CD4-positive, alpha-beta T cell (primary cell): ENCODE measurements around the gene TMEM100. TPM values are rescaled to one million over a fixed set of nuclear protein-coding genes. Genes with fewer than 3 reads are reported as not detected.

Experiments
- ATAC-seq: fragments of 200-7000 bp; cut with Tn5 transposase; one replicate; pipeline ENCODE4 v1.10.0; 2022; ENCODE audit warnings: mild to moderate bottlenecking; ENCODE audit not compliant: poor library complexity
- CTCF ChIA-PET: fragments of 350-600 bp; sonication (Branson Sonifier 250); formaldehyde crosslinking; loops from one replicate; lab custom pipeline; 2021; ENCODE audit warnings: antibody characterized with exemption, inconsistent platforms; lab: Charles Lee
- POLR2A ChIA-PET: fragments of 350-600 bp; sonication (Branson Sonifier 250); formaldehyde crosslinking; loops from one replicate; lab custom pipeline; 2021; ENCODE audit warnings: antibody characterized with exemption, inconsistent platforms; lab: Charles Lee
- DNase-seq, 14 experiments: peaks; one replicate each; pipeline ENCODE4 v3.0.0-alpha.2; 2013 to 2020; ENCODE audit warnings: mixed read lengths in 2 of 14
- H3K27ac ChIP-seq, 2 donors: one replicate each; pipeline versions ENCODE4 v1.5.1 to v1.7.0; 2013; ENCODE audit warnings: low read length in 2 of 2, low read depth in 1 of 2, mild to moderate bottlenecking in 1 of 2
- H3K27me3 ChIP-seq, 2 experiments: 1 replicate in 1 of 2; 2 replicates in 1 of 2; pipeline versions ENCODE4 v1.6.1 to v1.7.0; 2013; ENCODE audit warnings: low read length in 2 of 2, control low read depth in 1 of 2, mild to moderate bottlenecking in 1 of 2, moderate library complexity in 1 of 2; ENCODE audit not compliant: insufficient read depth in 2 of 2, control insufficient read depth in 1 of 2
- H3K36me3 ChIP-seq: one replicate; pipeline ENCODE4 v1.6.1; 2013; ENCODE audit warnings: low read length, control low read depth; ENCODE audit not compliant: insufficient read depth
- H3K4me1 ChIP-seq: one replicate; pipeline ENCODE4 v1.6.1; 2013; ENCODE audit warnings: low read length, control low read depth; ENCODE audit not compliant: insufficient read depth
- H3K4me3 ChIP-seq: one replicate; pipeline ENCODE4 v1.5.1; 2013; ENCODE audit warnings: mild to moderate bottlenecking, low read length, moderate library complexity
- H3K9me3 ChIP-seq, 2 experiments: 1 replicate in 1 of 2; 2 replicates in 1 of 2; pipeline versions ENCODE4 v1.6.1 to v1.7.0; 2013; ENCODE audit warnings: low read length in 2 of 2, mild to moderate bottlenecking in 2 of 2, control low read depth in 1 of 2, moderate library complexity in 1 of 2; ENCODE audit not compliant: control insufficient read depth in 1 of 2, insufficient read depth in 1 of 2
- H3K27ac Mint-ChIP-seq: one replicate; pipeline ENCODE4 v1.8.0; 2020; ENCODE audit warnings: mixed read lengths
- H3K27me3 Mint-ChIP-seq: one replicate; pipeline ENCODE4 v1.8.0; 2021; ENCODE audit warnings: mixed read lengths
- H3K36me3 Mint-ChIP-seq: one replicate; pipeline ENCODE4 v1.8.0; 2021; ENCODE audit warnings: low read depth, mixed read lengths
- H3K4me1 Mint-ChIP-seq: one replicate; pipeline ENCODE4 v1.8.0; 2021; ENCODE audit warnings: low read depth, mixed read lengths
- H3K4me3 Mint-ChIP-seq: one replicate; pipeline ENCODE4 v1.8.0; 2020; ENCODE audit warnings: mild to moderate bottlenecking, mixed read lengths
- H3K9me3 Mint-ChIP-seq: one replicate; pipeline ENCODE4 v1.8.0; 2020; ENCODE audit warnings: mixed read lengths
- CTCF ChIP-seq: fragments of 200-600 bp; IDR thresholded peaks from one replicate; pipeline ENCODE4 v1.8.0; 2022; ENCODE audit warnings: antibody characterized with exemption, mild to moderate bottlenecking
- intact Hi-C, 2 experiments: fragments of 100-400 bp; cut with DNase I in 1 of 2; cut with micrococcal nuclease in 1 of 2; formaldehyde crosslinking; loops; one replicate each; pipeline versions ENCODE4 v1.15.1 to v1.9.0; 2023 to 2025; cut with DNase I, micrococcal nuclease
- total RNA-seq, 174 experiments: library from RNA in 2 of 174; stranded (reverse) in 2 of 174; gene quantifications; one replicate each; pipeline ENCODE4 v1.2.3 and lab custom pipeline; 2021 to 2026

Gene TMEM100
- total RNA-seq, 2 experiments from 2014 or later, result not detected

GRCh38 chr17:55749985-55750384 is 27.3 kb upstream of the TMEM100 start:
- no peaks in the 10 kb centered on the region for H3K36me3 Mint-ChIP-seq
- H3K36me3 ChIP-seq, result no peaks in the 10 kb centered on the region
- no peak overlapping the region for H3K27ac ChIP-seq
- H3K27ac Mint-ChIP-seq, result no peak overlapping the region
- no peaks in the 10 kb centered on the region for H3K9me3 Mint-ChIP-seq
- H3K4me3 ChIP-seq, result no peak overlapping the region
- peak overlapping the region; percentile 88 for H3K4me3 Mint-ChIP-seq
- H3K4me1 ChIP-seq, result peaks cover 11% of the 10 kb centered on the region
- H3K27me3 ChIP-seq, result peaks cover 3 to 23% of the 10 kb centered on the region in 2 experiments
- ATAC-seq, result no peak
- H3K4me1 Mint-ChIP-seq, result peaks cover 23% of the 10 kb centered on the region
- H3K27me3 Mint-ChIP-seq, result peaks cover 33% of the 10 kb centered on the region
- intact Hi-C loops, result loop anchor here in 1 of 2 experiments (10.0 kb wide), 1 partner anchor 325 kb away; the partner anchor contains the start of gene MMD
- no peak for TF ChIP-seq CTCF
- no peaks in the 10 kb centered on the region for H3K9me3 ChIP-seq
- POLR2A ChIA-PET, result interaction anchor here (1.2 kb wide), 1 partner anchor 1030 kb away, joined by 3 read pairs; no protein-coding TSS in a partner anchor
- CTCF ChIA-PET, result interaction anchor here (1.6 to 1.7 kb wide), 2 partner anchors 10 to 12 kb away, joined by 6 to 7 read pairs; no protein-coding TSS in a partner anchor
- DNase-seq, result no peak

- Mint-ChIP-seq H3K36me3 (no peaks in the 10 kb centered on the region), H3K27ac (no peak overlapping the region), H3K4me1 (peaks cover 23% of the 10 kb centered on the region), H3K9me3 (no peaks in the 10 kb centered on the region), H3K27me3 (peaks cover 33% of the 10 kb centered on the region), H3K4me3 (peak overlapping the region; percentile 43)
- no peaks in the 10 kb centered on the region for H3K36me3 ChIP-seq
- H3K9me3 ChIP-seq, result no peaks in the 10 kb centered on the region
- ATAC-seq (no peak), DNase-seq (no peak)
- H3K4me1 ChIP-seq, result peaks cover 11% of the 10 kb centered on the region
- H3K27ac ChIP-seq, result no peak overlapping the region
- intact Hi-C loops, result no loop called here
- no peak for TF ChIP-seq CTCF
- CTCF ChIA-PET, result no interaction called here
- peaks cover 3 to 28% of the 10 kb centered on the region in 2 experiments for H3K27me3 ChIP-seq
- H3K4me3 ChIP-seq, result no peak overlapping the region
- POLR2A ChIA-PET, result no interaction called here
These were observed 26.2 kb upstream of the TMEM100 start for GRCh38 chr17:55748841-55749240.

- no peaks in the 10 kb centered on the region for H3K9me3 ChIP-seq
- no peak for ATAC-seq
- intact Hi-C loops, result no loop called here
- Mint-ChIP-seq H3K36me3 (no peaks in the 10 kb centered on the region), H3K27ac (no peak overlapping the region), H3K4me1 (peaks cover 17% of the 10 kb centered on the region), H3K4me3 (no peak overlapping the region), H3K9me3 (no peaks in the 10 kb centered on the region), H3K27me3 (peaks cover 39% of the 10 kb centered on the region)
- H3K36me3 ChIP-seq, result no peaks in the 10 kb centered on the region
- DNase-seq, result no peak
- peaks cover 11% of the 10 kb centered on the region for H3K4me1 ChIP-seq
- no peak for TF ChIP-seq CTCF
- no peak overlapping the region for H3K27ac ChIP-seq
- CTCF ChIA-PET, result no interaction called here
- no peak overlapping the region for H3K4me3 ChIP-seq
- POLR2A ChIA-PET, result no interaction called here
- peaks cover 3 to 28% of the 10 kb centered on the region in 2 experiments for H3K27me3 ChIP-seq
These were observed 24.5 kb upstream of the TMEM100 start for GRCh38 chr17:55747209-55747608.
